Liver (tissue), 3 donors: ENCODE results near the gene GRID1.

Source experiments
- EGR1 ChIP-seq, 2 donors: IDR thresholded peaks; 2 replicates each; pipeline ENCODE4 v1.6.1; 2016 to 2018; ENCODE audit warnings: antibody characterized with exemption in 2 of 2, low read depth in 2 of 2
- FOXA2 ChIP-seq: IDR thresholded peaks from 2 replicates; pipeline ENCODE4 v1.6.1; 2016; ENCODE audit warnings: antibody characterized with exemption
- GABPA ChIP-seq, 2 donors: IDR thresholded peaks in 1 of 2; conservative IDR thresholded peaks in 1 of 2; 2 replicates each; pipeline ENCODE4 v1.6.1; 2016; ENCODE audit warnings: antibody characterized with exemption in 2 of 2, mild to moderate bottlenecking in 1 of 2, moderate library complexity in 1 of 2
- JUND ChIP-seq, 2 donors: IDR thresholded peaks; 2 replicates each; pipeline ENCODE4 v1.6.1; 2016; ENCODE audit warnings: antibody characterized with exemption in 2 of 2
- MAX ChIP-seq: IDR thresholded peaks from 2 replicates; pipeline ENCODE4 v1.6.1; 2016; ENCODE audit warnings: antibody characterized with exemption
- RAD21 ChIP-seq, 2 donors: IDR thresholded peaks; 2 replicates each; pipeline ENCODE4 v1.6.1; 2016; ENCODE audit warnings: antibody characterized with exemption in 2 of 2, mild to moderate bottlenecking in 2 of 2
- REST ChIP-seq: IDR thresholded peaks from 2 replicates; pipeline ENCODE4 v1.6.1; 2016; ENCODE audit warnings: antibody characterized with exemption, mild to moderate bottlenecking
- TAF1 ChIP-seq: conservative IDR thresholded peaks from 2 replicates; pipeline ENCODE4 v1.6.1; 2016; ENCODE audit warnings: antibody characterized with exemption, mild to moderate bottlenecking
- ZBTB33 ChIP-seq: IDR thresholded peaks from 2 replicates; pipeline ENCODE4 v1.6.1; 2016; ENCODE audit warnings: antibody characterized with exemption
- TF ChIP-seq, protein P1 (sequence below): fragments of 150-350 bp; IDR thresholded peaks from 2 replicates; pipeline ENCODE4 v1.5.1; 2017; ENCODE audit warnings: improper control_type of control experiment, low read depth, low read length; ENCODE audit not compliant: missing input control
- donor health status: healthy.
- donor health status: healthy.

DNA sequence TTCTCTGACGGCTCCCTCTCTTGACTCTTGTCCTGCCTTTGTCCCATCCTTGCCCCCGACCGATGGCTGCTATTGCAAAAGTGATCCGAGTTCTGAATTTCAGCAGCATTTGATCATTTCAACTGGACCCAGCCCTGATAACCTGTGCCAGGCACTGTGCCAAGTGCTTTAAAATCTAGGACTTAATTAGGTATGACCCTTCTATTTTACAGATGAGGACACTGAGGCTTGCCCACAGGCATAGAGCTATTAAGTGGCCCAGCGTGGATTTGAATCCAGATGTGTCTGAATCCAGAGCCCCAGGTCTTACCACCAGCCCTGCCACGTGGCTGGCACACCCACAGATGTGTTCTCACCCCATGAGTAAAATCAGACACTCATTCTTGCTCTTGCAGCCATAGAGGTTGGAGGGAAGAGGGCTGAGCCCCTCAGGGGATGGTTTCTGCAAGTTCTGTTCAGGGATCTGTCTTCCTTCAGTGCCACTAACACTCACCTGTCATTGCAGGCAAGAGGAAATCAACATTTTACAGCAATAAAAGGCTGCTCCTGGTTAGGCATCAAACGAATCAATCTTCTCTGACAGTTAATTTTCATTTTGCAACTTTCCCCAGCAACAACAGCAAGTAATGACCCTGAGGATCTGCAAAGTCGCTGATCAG is 101.2 kb downstream of the GRID1 start:
- no peak for TF ChIP-seq FOXA2
- TF ChIP-seq ZBTB33, result no peak
- no peak for TF ChIP-seq RAD21 (IDR thresholded peaks at IDR 0.05)
- TF ChIP-seq, protein P1, sequence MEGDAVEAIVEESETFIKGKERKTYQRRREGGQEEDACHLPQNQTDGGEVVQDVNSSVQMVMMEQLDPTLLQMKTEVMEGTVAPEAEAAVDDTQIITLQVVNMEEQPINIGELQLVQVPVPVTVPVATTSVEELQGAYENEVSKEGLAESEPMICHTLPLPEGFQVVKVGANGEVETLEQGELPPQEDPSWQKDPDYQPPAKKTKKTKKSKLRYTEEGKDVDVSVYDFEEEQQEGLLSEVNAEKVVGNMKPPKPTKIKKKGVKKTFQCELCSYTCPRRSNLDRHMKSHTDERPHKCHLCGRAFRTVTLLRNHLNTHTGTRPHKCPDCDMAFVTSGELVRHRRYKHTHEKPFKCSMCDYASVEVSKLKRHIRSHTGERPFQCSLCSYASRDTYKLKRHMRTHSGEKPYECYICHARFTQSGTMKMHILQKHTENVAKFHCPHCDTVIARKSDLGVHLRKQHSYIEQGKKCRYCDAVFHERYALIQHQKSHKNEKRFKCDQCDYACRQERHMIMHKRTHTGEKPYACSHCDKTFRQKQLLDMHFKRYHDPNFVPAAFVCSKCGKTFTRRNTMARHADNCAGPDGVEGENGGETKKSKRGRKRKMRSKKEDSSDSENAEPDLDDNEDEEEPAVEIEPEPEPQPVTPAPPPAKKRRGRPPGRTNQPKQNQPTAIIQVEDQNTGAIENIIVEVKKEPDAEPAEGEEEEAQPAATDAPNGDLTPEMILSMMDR, result no peak
- no peak for TF ChIP-seq JUND (IDR thresholded peaks at IDR 0.05)
- TF ChIP-seq GABPA (IDR thresholded peaks at IDR 0.05 in 1 of 2, conservative IDR thresholded peaks at IDR 0.05 in 1 of 2), result no peak
- TF ChIP-seq TAF1, result no peak
- TF ChIP-seq EGR1 (IDR thresholded peaks at IDR 0.05; ENCODE audit: low read depth in 2 of 2), result no peak
- no peak for TF ChIP-seq REST
- TF ChIP-seq MAX, result no peak
